ELR (cell line): ENCODE data around the gene ACOXL.

Experiments
- DNase-seq: peaks from one replicate; pipeline ENCODE4 v3.0.0-alpha.2; 2015; ENCODE audit warnings: low read depth

The ACOXL gene

DNA sequence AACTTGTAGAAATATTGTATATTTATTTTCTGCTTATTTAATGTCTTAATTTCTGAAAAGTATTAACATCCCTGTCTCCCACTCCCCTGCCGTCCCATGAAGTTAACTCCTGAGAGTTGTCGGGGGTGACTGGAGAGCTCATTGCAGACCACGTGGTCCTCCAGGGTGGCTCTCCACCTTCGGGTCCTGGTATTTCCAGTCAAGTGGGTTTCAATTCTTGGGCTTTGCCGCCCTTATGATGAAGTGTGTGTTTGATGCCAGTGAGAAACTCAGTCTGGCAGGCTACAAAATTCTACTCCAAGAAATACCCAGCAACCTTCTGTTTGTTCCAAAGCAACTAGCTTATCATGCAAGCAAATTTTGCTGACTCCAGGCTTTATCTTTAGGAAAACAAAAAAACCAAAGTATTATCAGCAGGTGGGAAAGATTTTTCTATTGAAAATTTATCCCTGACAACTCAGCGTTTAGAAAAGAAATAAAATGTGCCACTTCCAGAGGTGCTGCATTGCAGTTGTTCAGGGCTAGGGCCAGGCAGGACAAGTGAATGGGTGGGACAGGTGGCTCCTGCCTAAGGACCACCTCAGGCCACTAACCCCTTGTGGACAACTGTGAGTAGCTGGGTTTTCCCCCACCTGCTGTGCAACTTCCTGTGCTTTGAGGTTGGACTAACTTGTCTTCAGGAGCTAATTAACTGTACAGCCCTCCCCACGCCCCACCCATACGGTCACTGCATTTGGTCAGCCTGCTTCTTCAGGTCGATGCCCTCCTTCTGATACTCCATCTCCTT is 434.9 kb downstream of the ACOXL start:
- DNase-seq: no peak

DNA sequence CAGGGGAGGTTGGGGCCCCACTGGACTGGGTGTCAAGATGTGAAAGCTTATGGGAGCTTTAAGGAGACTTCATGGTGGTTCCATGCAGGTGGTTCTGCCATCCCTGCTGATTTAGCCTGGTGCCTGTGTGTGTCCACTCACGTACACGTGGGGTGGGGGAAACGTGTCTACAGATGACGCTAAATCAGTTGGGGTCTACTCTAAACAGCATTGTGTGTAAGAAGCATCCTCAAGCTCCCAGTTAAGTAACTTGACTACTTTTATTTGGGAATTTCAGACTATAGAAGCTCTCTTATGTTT is 435.4 kb downstream of the ACOXL start:
- no peak for DNase-seq
